K562 (cell line): Measurements from ENCODE around the gene SORCS2. TPM values are rescaled to one million over a fixed set of nuclear protein-coding genes. Genes with fewer than 3 reads are reported as not detected.

Experiments used
- ATAC-seq: fragments of 200-7000 bp; cut with Tn5 transposase; 3 replicates; pipeline ENCODE4 v1.9.1; 2020; ENCODE audit warnings: moderate library complexity
- BruUV-seq: library from RNA; stranded (reverse); fragments of 400-500 nt; replicated peaks from 2 replicates; lab custom pipeline; 2021; lab: Mats Ljungman, UMichigan
- CTCF ChIA-PET: fragments of 300-600 bp; formaldehyde crosslinking; extraction: SDS; loops from one replicate; lab custom pipeline; 2021; ENCODE audit warnings: low intra/inter-chr PET ratio; lab: Yijun Ruan, JAX
- POLR2A ChIA-PET: fragments of 300-600, 350-650 bp; sonication (Branson Sonifier 250); formaldehyde crosslinking; extraction: SDS; loops from one replicate; lab custom pipeline; 2021; ENCODE audit warnings: antibody characterized with exemption, inconsistent platforms; lab: Yijun Ruan, JAX
- DNase-seq, 4 experiments: peaks; one replicate each; pipeline versions ENCODE4 v3.0.0 to v3.0.0-alpha.2; 2011 to 2018; ENCODE audit warnings: low spot score in 3 of 4, mixed read lengths in 3 of 4; ENCODE audit errors: extremely low read depth in 1 of 4
- FAIRE-seq: peaks from 2 replicates; lab custom pipeline; 2011; peaks lifted over from hg19 to GRCh38; lab: Jason Lieb, UNC
- H2AFZ ChIP-seq: 2 replicates; pipeline ENCODE4 v1.6.0; 2011; ENCODE audit warnings: low read depth, low read length, control low read depth, inconsistent platforms
- H3K27ac ChIP-seq: fragments of 200-600 bp; 3 replicates; pipeline ENCODE4 v1.8.0; 2011; ENCODE audit warnings: low read depth, mild to moderate bottlenecking, control low read depth, inconsistent platforms, low read length, moderate library complexity, mixed read lengths; ENCODE audit errors: extremely low read depth
- H3K27me3 ChIP-seq, 2 experiments: fragments of 300-600 bp in 1 of 2; 2 replicates in 1 of 2; 3 replicates in 1 of 2; pipeline versions ENCODE4 v1.6.0 to v1.8.0; 2011; ENCODE audit warnings: inconsistent platforms in 2 of 2, low read length in 2 of 2, mild to moderate bottlenecking in 1 of 2, mixed read lengths in 1 of 2, moderate library complexity in 1 of 2; ENCODE audit not compliant: control insufficient read depth in 2 of 2, insufficient read depth in 2 of 2
- H3K36me3 ChIP-seq: fragments of 300-600 bp; 3 replicates; pipeline ENCODE4 v1.8.0; 2011; ENCODE audit warnings: mild to moderate bottlenecking, low read length, inconsistent platforms; ENCODE audit not compliant: control insufficient read depth, insufficient read depth
- H3K4me1 ChIP-seq, 2 experiments: fragments of 200-600 bp in 1 of 2; replicated peaks in 1 of 2; 2 replicates in 1 of 2; 3 replicates in 1 of 2; pipeline versions ENCODE4 v1.5.1 to v1.8.0; 2011; ENCODE audit warnings: inconsistent platforms in 2 of 2, low read length in 2 of 2, mild to moderate bottlenecking in 1 of 2, mixed read lengths in 1 of 2, moderate library complexity in 1 of 2; ENCODE audit not compliant: control insufficient read depth in 2 of 2, insufficient read depth in 2 of 2
- H3K4me2 ChIP-seq: 2 replicates; pipeline ENCODE4 v1.6.1; 2011; ENCODE audit warnings: low read length, control low read depth, inconsistent platforms, mixed read lengths; ENCODE audit not compliant: insufficient read depth
- H3K4me3 ChIP-seq: fragments of 200-600 bp; sonication (generic), shearing (Covaris generic); 2 replicates; pipeline ENCODE4 v1.5.1; 2016; ENCODE audit warnings: control low read depth, inconsistent platforms
- H3K79me2 ChIP-seq: fragments of 200-600 bp; 3 replicates; pipeline ENCODE4 v1.8.0; 2011; ENCODE audit warnings: low read length, inconsistent platforms; ENCODE audit not compliant: control insufficient read depth, insufficient read depth
- H3K9ac ChIP-seq, 2 experiments: 2 replicates each; pipeline versions ENCODE4 v1.6.0 to v1.6.1; 2011; ENCODE audit warnings: low read depth in 2 of 2, low read length in 2 of 2, control low read depth in 1 of 2, inconsistent platforms in 1 of 2, mild to moderate bottlenecking in 1 of 2, mixed read lengths in 1 of 2; ENCODE audit not compliant: insufficient read depth in 1 of 2
- H3K9me1 ChIP-seq: one replicate; pipeline ENCODE4 v1.6.0; 2011; ENCODE audit warnings: inconsistent platforms, mild to moderate bottlenecking, low read length, moderate library complexity; ENCODE audit not compliant: control insufficient read depth, insufficient read depth
- H3K9me3 ChIP-seq: replicated peaks from 2 replicates; pipeline ENCODE4 v1.5.1; 2011; ENCODE audit warnings: low read depth, low read length, inconsistent platforms; ENCODE audit not compliant: control insufficient read depth, insufficient read depth
- H4K20me1 ChIP-seq: replicated peaks from 2 replicates; pipeline ENCODE4 v1.6.1; 2011; ENCODE audit warnings: low read length, inconsistent platforms, mixed read lengths; ENCODE audit not compliant: control insufficient read depth, insufficient read depth
- CEBPZ ChIP-seq: fragments of 150-350 bp; IDR thresholded peaks from 2 replicates; pipeline ENCODE4 v1.6.1; 2014; ENCODE audit warnings: low read depth, mild to moderate bottlenecking, low read length, borderline replicate concordance
- CHCHD3 ChIP-seq: fragments of 250-450 bp; sonication (Bioruptor Pico); IDR thresholded peaks from 2 replicates; pipeline ENCODE4 v2.1.2; 2022; ENCODE audit warnings: mild to moderate bottlenecking
- POLR3G ChIP-seq: IDR thresholded peaks from 2 replicates; pipeline ENCODE4 v1.6.1; 2011; ENCODE audit not compliant: insufficient read length, insufficient replicate concordance; ENCODE audit errors: extremely low read depth
- SETDB1 ChIP-seq: IDR thresholded peaks from one replicate; pipeline ENCODE4 v1.6.1; 2012; ENCODE audit warnings: low read length, control low read depth, inconsistent platforms
- WGBS: fragments of 100-300 bp; shearing (Covaris generic); methylation state at CpG from one replicate; pipeline ENCODE4 v1.1.6; 2016; ENCODE audit warnings: low coverage, mixed read lengths; ENCODE audit not compliant: insufficient coverage; ENCODE audit errors: missing lambda C conversion rate; 5-methylcytosine and 5-hydroxymethylcytosine counted together
- in situ Hi-C: fragments of 300-500 bp; cut with MboI; formaldehyde crosslinking; loops from 4 replicates; pipeline ENCODE4 v1.15.0; 2018; ENCODE audit warnings: inconsistent platforms, mixed read lengths
- intact Hi-C: fragments of 100-400 bp; cut with micrococcal nuclease; formaldehyde crosslinking; loops from 2 replicates; pipeline ENCODE4 v1.14.2; 2022
- polyA plus RNA-seq, 8 experiments: library from polyadenylated mRNA; depleted of rRNA in 4 of 8; stranded (reverse) in 5 of 8; unstranded in 3 of 8; fragments of >200 nt; fragmentation: Nextera tagmentation in 2 of 8; fragmentation: Illumina TruSeq in 1 of 8; extraction: Ambion mirVana in 2 of 8; extraction: Trizol in 1 of 8; gene quantifications; 2 replicates each; pipeline versions ENCODE4 v1.2.1 to v1.2.3, GENCODE V29; 2011 to 2014; ENCODE audit warnings: inconsistent platforms in 1 of 8, missing spikeins in 1 of 8
- total RNA-seq, 7 experiments: library from RNA; depleted of rRNA in 6 of 7; stranded (reverse); fragments of >200 nt in 6 of 7; fragmentation: Illumina TruSeq in 2 of 7; extraction: Trizol in 2 of 7; gene quantifications; 2 replicates each; pipeline versions ENCODE4 v1.2.1 to v1.2.3, GENCODE V29; 2011 to 2021; ENCODE audit warnings: low replicate concordance in 1 of 7
- TF ChIP-seq, protein P1 (sequence below): fragments of 200-800 bp; sonication (Bioruptor generic); IDR thresholded peaks from 2 replicates; pipeline ENCODE4 v1.6.1; 2017; ENCODE audit warnings: missing genetic modification characterization, missing compliant biosample characterization

SORCS2 gene
- total and polyA plus RNA-seq, 9 of the 15 experiments (the other 6 are each of a cell fraction or from before 2014, with no cell fraction given), result not detected

GRCh38 chr4:7738458-7739076 is 546.2 kb downstream of the SORCS2 start:
- 12% methylated on average over 32 of the region's 32 CpGs for WGBS
- ChIA-PET CTCF (no interaction called here), POLR2A (no interaction called here)
- FAIRE-seq, result no peak
- in situ Hi-C loops (no loop called here), intact Hi-C loops (no loop called here)
- no peaks in the 10 kb centered on the region for H3K9me1 ChIP-seq
- H3K9me3 ChIP-seq, result peaks cover 3% of the 10 kb centered on the region; the same call in 1 of the 2 replicates
- no peak overlapping the region for H2AFZ ChIP-seq
- H3K4me2 ChIP-seq, result no peak overlapping the region
- DNase-seq, result no peak
- peaks cover 14 to 64% of the 10 kb centered on the region in 2 experiments; a peak in 3 of 5 replicates for H3K27me3 ChIP-seq
- H3K79me2 ChIP-seq, result no peaks in the 10 kb centered on the region
- H3K27ac ChIP-seq, result no peak overlapping the region
- ATAC-seq, result no peak
- no peak overlapping the region for H3K4me3 ChIP-seq
- TF ChIP-seq, protein P1, sequence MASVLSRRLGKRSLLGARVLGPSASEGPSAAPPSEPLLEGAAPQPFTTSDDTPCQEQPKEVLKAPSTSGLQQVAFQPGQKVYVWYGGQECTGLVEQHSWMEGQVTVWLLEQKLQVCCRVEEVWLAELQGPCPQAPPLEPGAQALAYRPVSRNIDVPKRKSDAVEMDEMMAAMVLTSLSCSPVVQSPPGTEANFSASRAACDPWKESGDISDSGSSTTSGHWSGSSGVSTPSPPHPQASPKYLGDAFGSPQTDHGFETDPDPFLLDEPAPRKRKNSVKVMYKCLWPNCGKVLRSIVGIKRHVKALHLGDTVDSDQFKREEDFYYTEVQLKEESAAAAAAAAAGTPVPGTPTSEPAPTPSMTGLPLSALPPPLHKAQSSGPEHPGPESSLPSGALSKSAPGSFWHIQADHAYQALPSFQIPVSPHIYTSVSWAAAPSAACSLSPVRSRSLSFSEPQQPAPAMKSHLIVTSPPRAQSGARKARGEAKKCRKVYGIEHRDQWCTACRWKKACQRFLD (CRISPR knock-in tag), result no peak
- TF ChIP-seq POLR3G (no peak), CEBPZ (no peak), CHCHD3 (no peak), SETDB1 (no peak)
- peaks cover 0 to 12% of the 10 kb centered on the region in 2 experiments; a peak in 1 of 5 replicates for H3K4me1 ChIP-seq
- no peak overlapping the region; a peak in 1 of 4 replicates for H3K9ac ChIP-seq
- H3K36me3 ChIP-seq, result no peaks in the 10 kb centered on the region
- H4K20me1 ChIP-seq, result no peaks in the 10 kb centered on the region
- BruUV-seq, result no TSS peak
